Chondrocyte (in vitro differentiated cells): ENCODE measurements around the gene DTNA. TPM values are rescaled to one million over a fixed set of nuclear protein-coding genes. Genes with fewer than 3 reads are reported as not detected.

ENCODE experiments used
- DNase-seq: peaks from one replicate; pipeline ENCODE4 v3.0.0; 2021; ENCODE audit warnings: mixed read lengths, low spot score
- H3K27ac Mint-ChIP-seq: one replicate; pipeline ENCODE4 v1.8.0; 2021; ENCODE audit warnings: mild to moderate bottlenecking, moderate library complexity, mixed read lengths; ENCODE audit not compliant: unreplicated experiment
- H3K27me3 Mint-ChIP-seq: 2 replicates; pipeline ENCODE4 v1.8.0; 2021; ENCODE audit warnings: low read depth, mixed read lengths
- H3K36me3 Mint-ChIP-seq: 2 replicates; pipeline ENCODE4 v1.8.0; 2021; ENCODE audit warnings: low read depth, mixed read lengths
- H3K4me1 Mint-ChIP-seq: 2 replicates; pipeline ENCODE4 v1.8.0; 2021; ENCODE audit warnings: low read depth, mild to moderate bottlenecking, mixed read lengths
- H3K4me3 Mint-ChIP-seq: one replicate; pipeline ENCODE4 v1.8.0; 2021; ENCODE audit warnings: mild to moderate bottlenecking, moderate library complexity, mixed read lengths; ENCODE audit not compliant: unreplicated experiment
- H3K9me3 Mint-ChIP-seq: 2 replicates; pipeline ENCODE4 v1.8.0; 2021; ENCODE audit warnings: low read depth, mixed read lengths
- total RNA-seq: library from RNA; stranded (reverse); gene quantifications from 3 replicates; pipeline ENCODE4 v1.2.1, GENCODE V29; 2021
- TF ChIP-seq, protein P1 (sequence below): fragments of 200-600 bp; sonication (generic); IDR thresholded peaks from 2 replicates; pipeline ENCODE4 v1.5.0; 2021; ENCODE audit warnings: antibody characterized with exemption, mild to moderate bottlenecking, moderate library complexity

The DTNA gene
- total RNA-seq, 1 donor from 2014 or later, result 3.7 TPM

DNA sequence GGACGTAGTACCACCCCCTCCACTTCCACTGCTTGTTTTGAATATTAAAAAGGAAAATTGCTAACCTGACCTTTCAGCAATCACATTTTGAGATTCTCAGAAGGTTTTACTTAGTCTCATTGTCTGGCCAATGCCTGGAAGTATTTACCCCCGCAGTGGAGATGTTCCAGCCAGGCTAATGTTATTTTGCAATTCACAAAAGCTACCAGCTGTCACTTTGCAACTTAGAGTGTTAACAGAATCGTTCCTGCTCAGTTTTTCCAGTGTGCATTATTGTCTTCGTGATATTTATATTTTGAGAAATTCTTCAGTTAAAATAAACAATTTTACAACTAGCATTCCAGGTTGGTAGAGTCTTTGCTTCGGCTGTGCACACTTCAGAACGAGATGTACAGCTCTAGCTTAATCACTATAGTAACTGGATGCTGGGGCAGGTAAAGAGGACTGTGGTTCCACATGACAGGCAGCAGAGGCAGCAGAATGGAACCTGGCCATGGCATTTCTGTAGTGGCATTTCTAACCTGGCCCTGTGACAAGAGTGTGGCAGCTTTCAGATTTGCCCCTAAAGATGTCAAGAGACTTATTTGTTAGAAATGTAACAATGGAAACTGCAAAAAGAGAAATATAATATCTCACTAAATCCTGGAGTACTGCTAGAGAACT, 85.1 kb downstream of the DTNA start:
- DNase-seq, result no peak
- Mint-ChIP-seq H3K4me1 (no peaks in the 10 kb centered on the region), H3K36me3 (no peaks in the 10 kb centered on the region), H3K4me3 (no peak overlapping the region), H3K27ac (no peak overlapping the region), H3K9me3 (peaks cover 4% of the 10 kb centered on the region), H3K27me3 (no peaks in the 10 kb centered on the region)
- TF ChIP-seq, protein P1, sequence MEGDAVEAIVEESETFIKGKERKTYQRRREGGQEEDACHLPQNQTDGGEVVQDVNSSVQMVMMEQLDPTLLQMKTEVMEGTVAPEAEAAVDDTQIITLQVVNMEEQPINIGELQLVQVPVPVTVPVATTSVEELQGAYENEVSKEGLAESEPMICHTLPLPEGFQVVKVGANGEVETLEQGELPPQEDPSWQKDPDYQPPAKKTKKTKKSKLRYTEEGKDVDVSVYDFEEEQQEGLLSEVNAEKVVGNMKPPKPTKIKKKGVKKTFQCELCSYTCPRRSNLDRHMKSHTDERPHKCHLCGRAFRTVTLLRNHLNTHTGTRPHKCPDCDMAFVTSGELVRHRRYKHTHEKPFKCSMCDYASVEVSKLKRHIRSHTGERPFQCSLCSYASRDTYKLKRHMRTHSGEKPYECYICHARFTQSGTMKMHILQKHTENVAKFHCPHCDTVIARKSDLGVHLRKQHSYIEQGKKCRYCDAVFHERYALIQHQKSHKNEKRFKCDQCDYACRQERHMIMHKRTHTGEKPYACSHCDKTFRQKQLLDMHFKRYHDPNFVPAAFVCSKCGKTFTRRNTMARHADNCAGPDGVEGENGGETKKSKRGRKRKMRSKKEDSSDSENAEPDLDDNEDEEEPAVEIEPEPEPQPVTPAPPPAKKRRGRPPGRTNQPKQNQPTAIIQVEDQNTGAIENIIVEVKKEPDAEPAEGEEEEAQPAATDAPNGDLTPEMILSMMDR, result no peak

- Mint-ChIP-seq H3K27ac (no peak overlapping the region), H3K9me3 (peaks cover 4% of the 10 kb centered on the region), H3K36me3 (no peaks in the 10 kb centered on the region), H3K27me3 (no peaks in the 10 kb centered on the region), H3K4me1 (no peaks in the 10 kb centered on the region), H3K4me3 (no peak overlapping the region)
- DNase-seq, result no peak
- TF ChIP-seq, protein P1, result no peak
These were observed 86.0 kb downstream of the DTNA start for GRCh38 chr18:34796035-34796657.

DNA sequence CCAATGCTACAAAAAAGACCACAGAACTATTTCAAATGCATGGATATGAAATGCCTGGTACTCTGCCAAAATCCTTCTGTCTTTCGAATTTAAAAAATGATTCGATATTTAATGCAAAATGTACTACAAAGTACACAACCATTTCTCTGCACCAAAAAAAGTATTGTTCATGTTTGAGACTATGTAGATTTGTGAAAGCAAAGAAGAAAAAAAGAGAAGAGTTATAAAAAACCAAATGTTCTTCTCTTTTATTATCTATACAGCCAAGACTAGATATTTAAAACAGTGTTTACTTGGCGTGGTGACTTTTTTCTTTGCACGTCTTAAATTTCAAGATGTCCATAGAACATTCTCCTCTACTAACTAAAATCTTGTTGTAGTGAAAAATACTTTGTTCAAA, 89.2 kb downstream of the DTNA start:
- Mint-ChIP-seq H3K4me3 (no peak overlapping the region), H3K4me1 (no peaks in the 10 kb centered on the region), H3K36me3 (no peaks in the 10 kb centered on the region), H3K9me3 (no peaks in the 10 kb centered on the region), H3K27me3 (no peaks in the 10 kb centered on the region), H3K27ac (no peak overlapping the region)
- TF ChIP-seq, protein P1, result no peak
- no peak for DNase-seq

DNA sequence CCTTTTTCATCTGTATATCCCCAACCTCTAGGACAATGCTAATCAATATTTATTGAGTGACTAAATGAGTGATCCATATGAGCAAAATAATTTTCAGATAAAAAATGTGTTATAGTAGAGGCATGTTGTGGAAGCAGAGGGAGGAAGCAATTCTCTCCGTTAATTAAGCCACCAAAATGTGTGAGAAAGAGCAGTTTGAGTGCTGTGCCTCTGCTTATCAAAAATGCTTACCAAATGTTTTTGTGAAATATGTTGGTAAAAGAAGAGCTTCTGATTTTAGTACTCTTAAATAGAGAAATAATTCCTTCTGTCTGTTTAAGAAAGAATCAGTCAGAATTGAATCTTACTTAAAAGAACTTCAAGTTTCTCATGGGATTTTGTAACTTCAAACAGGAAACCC, 90.3 kb downstream of the DTNA start:
- H3K4me1 Mint-ChIP-seq, result no peaks in the 10 kb centered on the region
- no peak overlapping the region for H3K4me3 Mint-ChIP-seq
- no peaks in the 10 kb centered on the region for H3K27me3 Mint-ChIP-seq
- H3K36me3 Mint-ChIP-seq, result no peaks in the 10 kb centered on the region
- no peak for DNase-seq
- H3K27ac Mint-ChIP-seq, result no peak overlapping the region
- TF ChIP-seq, protein P1, result no peak
- H3K9me3 Mint-ChIP-seq, result no peaks in the 10 kb centered on the region

DNA sequence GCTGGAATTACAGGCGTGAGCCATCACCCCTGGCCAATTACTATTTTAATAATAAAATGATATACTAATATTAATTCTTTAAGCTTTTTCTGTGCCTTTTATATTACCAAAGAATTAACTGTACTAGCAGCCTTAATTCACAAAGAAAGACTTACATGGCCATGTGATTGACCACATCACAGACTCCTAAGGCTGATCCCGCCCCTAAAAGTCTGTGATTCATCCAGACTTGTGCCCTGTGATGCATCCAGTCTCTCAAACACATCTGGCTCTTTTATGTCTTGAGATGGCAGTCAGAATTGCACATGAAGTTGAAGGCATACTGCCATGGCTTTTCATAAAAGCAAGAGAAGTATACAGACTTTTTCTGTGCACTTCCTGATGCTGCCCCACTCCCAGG, 91.7 kb downstream of the DTNA start:
- Mint-ChIP-seq H3K4me3 (no peak overlapping the region), H3K36me3 (no peaks in the 10 kb centered on the region), H3K27me3 (no peaks in the 10 kb centered on the region), H3K9me3 (no peaks in the 10 kb centered on the region), H3K4me1 (no peaks in the 10 kb centered on the region), H3K27ac (no peak overlapping the region)
- TF ChIP-seq, protein P1, result no peak
- no peak for DNase-seq
